A673 (cell line): ENCODE data around the gene ARHGEF4. TPM values are rescaled to one million over a fixed set of nuclear protein-coding genes. Genes with fewer than 3 reads are reported as not detected.

Source experiments
- BruUV-seq: library from RNA; stranded (reverse); fragments of 400-500 nt; replicated peaks from 2 replicates; lab custom pipeline; 2021; lab: Mats Ljungman, UMichigan
- CTCF ChIA-PET: fragments of 300-600 bp; sonication (Branson Sonifier 250); formaldehyde crosslinking; loops from one replicate; lab custom pipeline; 2022; ENCODE audit warnings: antibody characterized with exemption; lab: Charles Lee
- POLR2A ChIA-PET: fragments of 300-600 bp; sonication (Branson Sonifier 250); formaldehyde crosslinking; loops from one replicate; lab custom pipeline; 2022; ENCODE audit warnings: antibody characterized with exemption; ENCODE audit not compliant: low non-redundant PET; lab: Charles Lee
- DNase-seq: peaks from one replicate; pipeline ENCODE4 v3.0.0-alpha.2; 2015; ENCODE audit warnings: low spot score
- H3K27ac ChIP-seq: fragments of 200-600 bp; sonication (generic); 2 replicates; pipeline ENCODE4 v1.5.1; 2016; ENCODE audit warnings: mixed run types, low read depth, mild to moderate bottlenecking, mixed read lengths, antibody characterized with exemption, low read length; ENCODE audit not compliant: poor library complexity, severe bottlenecking
- H3K27me3 ChIP-seq: fragments of 200-600 bp; sonication (generic); replicated peaks from 2 replicates; pipeline ENCODE4 v1.6.1; 2017; ENCODE audit warnings: mixed run types, low read depth, mild to moderate bottlenecking, mixed read lengths, antibody characterized with exemption, low read length; ENCODE audit not compliant: insufficient read depth, poor library complexity
- H3K36me3 ChIP-seq: fragments of 200-600 bp; sonication (generic); 2 replicates; pipeline ENCODE4 v1.6.1; 2016; ENCODE audit warnings: mixed run types, mild to moderate bottlenecking, mixed read lengths, antibody characterized with exemption, low read length; ENCODE audit not compliant: insufficient read depth, poor library complexity, severe bottlenecking
- H3K4me1 ChIP-seq: fragments of 200-600 bp; sonication (generic); 2 replicates; pipeline ENCODE4 v1.6.1; 2017; ENCODE audit warnings: mixed run types, mild to moderate bottlenecking, mixed read lengths, antibody characterized with exemption, low read length; ENCODE audit not compliant: insufficient read depth, poor library complexity, severe bottlenecking
- H3K4me3 ChIP-seq: fragments of 200-600 bp; sonication (generic); 2 replicates; pipeline ENCODE4 v1.5.1; 2016; ENCODE audit warnings: low read depth, mixed run types, mild to moderate bottlenecking, mixed read lengths, low read length; ENCODE audit not compliant: poor library complexity, severe bottlenecking
- H3K9me3 ChIP-seq: fragments of 200-600 bp; sonication (generic); 2 replicates; pipeline ENCODE4 v1.6.1; 2016; ENCODE audit warnings: mixed run types, low read depth, mild to moderate bottlenecking, mixed read lengths, antibody characterized with exemption, low read length; ENCODE audit not compliant: poor library complexity, severe bottlenecking
- CTCF ChIP-seq: fragments of 300-800, 200-600 bp; sonication (generic); conservative IDR thresholded peaks from 2 replicates; pipeline ENCODE4 v1.5.1; 2017; ENCODE audit warnings: low read depth, mild to moderate bottlenecking, antibody characterized with exemption, low read length, moderate library complexity, mixed read lengths
- EZH2 ChIP-seq: fragments of 200-600 bp; sonication (generic); IDR thresholded peaks from 2 replicates; pipeline ENCODE4 v1.6.1; 2017; ENCODE audit warnings: borderline replicate concordance, low read depth, mild to moderate bottlenecking, mixed read lengths, antibody characterized with exemption, low read length; ENCODE audit not compliant: poor library complexity, severe bottlenecking
- intact Hi-C: fragments of 100-400 bp; cut with micrococcal nuclease; formaldehyde crosslinking; loops from one replicate; pipeline ENCODE4 v1.10.0; 2022; ENCODE audit not compliant: unreplicated experiment
- total RNA-seq: library from RNA; stranded (reverse); gene quantifications from 2 replicates; pipeline ENCODE4 v1.2.3, GENCODE V29; 2021

The ARHGEF4 gene
- total RNA-seq, 1 experiment from 2014 or later, result 2.1 TPM

- BruUV-seq, result no TSS peak
- H3K4me3 ChIP-seq, result no peak overlapping the region
- H3K27me3 ChIP-seq, result no peaks in the 10 kb centered on the region
- DNase-seq, result no peak
- H3K4me1 ChIP-seq, result no peaks in the 10 kb centered on the region
- ChIA-PET CTCF (no interaction called here), POLR2A (no interaction called here)
- no peak for TF ChIP-seq EZH2
- no peak for TF ChIP-seq CTCF
- H3K9me3 ChIP-seq, result no peaks in the 10 kb centered on the region
- H3K36me3 ChIP-seq, result no peaks in the 10 kb centered on the region
- H3K27ac ChIP-seq, result no peak overlapping the region
- intact Hi-C loops, result no loop called here
Measured at GRCh38 chr2:130976591-130977237, 140.0 kb downstream of the ARHGEF4 start.

- H3K9me3 ChIP-seq, result no peaks in the 10 kb centered on the region
- TF ChIP-seq CTCF, result no peak
- TF ChIP-seq EZH2, result no peak
Measured at GRCh38 chr2:130977461-130978050, 140.8 kb downstream of the ARHGEF4 start.

DNA sequence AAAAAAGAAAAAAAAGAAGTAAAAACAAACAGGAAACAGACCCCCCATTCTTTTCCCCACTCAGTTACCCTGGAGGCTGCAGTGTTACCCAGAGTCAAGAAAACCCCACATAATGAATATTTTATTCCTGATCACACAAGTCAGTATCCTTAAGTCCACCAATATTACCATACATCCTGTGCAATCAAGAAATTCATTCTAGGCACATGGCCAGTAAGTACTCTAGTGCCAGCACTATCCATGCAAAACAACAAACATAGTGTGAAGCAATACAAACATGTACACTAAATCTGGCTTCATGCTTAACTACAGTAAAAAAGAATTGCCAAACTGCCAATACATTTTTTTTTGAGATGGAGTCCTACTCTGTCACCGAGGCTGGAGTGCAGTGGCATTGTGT lies 145.0 kb downstream of the ARHGEF4 start:
- no peaks in the 10 kb centered on the region for H3K4me1 ChIP-seq
- no peaks in the 10 kb centered on the region for H3K27me3 ChIP-seq
- no peak for DNase-seq
- POLR2A ChIA-PET, result no interaction called here
- no peak overlapping the region for H3K4me3 ChIP-seq
- no peaks in the 10 kb centered on the region for H3K9me3 ChIP-seq
- no TSS peak for BruUV-seq
- TF ChIP-seq CTCF (no peak), EZH2 (no peak)
- intact Hi-C loops, result no loop called here
- CTCF ChIA-PET, result no interaction called here
- no peaks in the 10 kb centered on the region for H3K36me3 ChIP-seq
- H3K27ac ChIP-seq, result no peak overlapping the region

More at GRCh38 chr2:130977461-130978050, 140.8 kb downstream of the ARHGEF4 start:
- H3K27ac ChIP-seq, result no peak overlapping the region
- ChIA-PET POLR2A (no interaction called here), CTCF (no interaction called here)
- H3K4me3 ChIP-seq, result no peak overlapping the region
- no peaks in the 10 kb centered on the region for H3K4me1 ChIP-seq
- no peaks in the 10 kb centered on the region for H3K36me3 ChIP-seq
- intact Hi-C loops, result no loop called here
- BruUV-seq, result no TSS peak
- no peak for DNase-seq
- H3K27me3 ChIP-seq, result no peaks in the 10 kb centered on the region
